K562 (cell line): ENCODE data around the gene DAB2IP. TPM values are rescaled to one million over a fixed set of nuclear protein-coding genes. Genes with fewer than 3 reads are reported as not detected.

ENCODE experiments used
- ATAC-seq: fragments of 200-7000 bp; cut with Tn5 transposase; 3 replicates; pipeline ENCODE4 v1.9.1; 2020; ENCODE audit warnings: moderate library complexity
- BruUV-seq: library from RNA; stranded (reverse); fragments of 400-500 nt; replicated peaks from 2 replicates; lab custom pipeline; 2021; lab: Mats Ljungman, UMichigan
- CTCF ChIA-PET: fragments of 300-600 bp; formaldehyde crosslinking; extraction: SDS; loops from one replicate; lab custom pipeline; 2021; ENCODE audit warnings: low intra/inter-chr PET ratio; lab: Yijun Ruan, JAX
- POLR2A ChIA-PET: fragments of 300-600, 350-650 bp; sonication (Branson Sonifier 250); formaldehyde crosslinking; extraction: SDS; loops from one replicate; lab custom pipeline; 2021; ENCODE audit warnings: antibody characterized with exemption, inconsistent platforms; lab: Yijun Ruan, JAX
- DNase-seq, 4 experiments: peaks; one replicate each; pipeline versions ENCODE4 v3.0.0 to v3.0.0-alpha.2; 2011 to 2018; ENCODE audit warnings: low spot score in 3 of 4, mixed read lengths in 3 of 4; ENCODE audit errors: extremely low read depth in 1 of 4
- FAIRE-seq: peaks from 2 replicates; lab custom pipeline; 2011; peaks lifted over from hg19 to GRCh38; lab: Jason Lieb, UNC
- H2AFZ ChIP-seq: 2 replicates; pipeline ENCODE4 v1.6.0; 2011; ENCODE audit warnings: low read depth, low read length, control low read depth, inconsistent platforms
- H3K27ac ChIP-seq: fragments of 200-600 bp; 3 replicates; pipeline ENCODE4 v1.8.0; 2011; ENCODE audit warnings: low read depth, mild to moderate bottlenecking, control low read depth, inconsistent platforms, low read length, moderate library complexity, mixed read lengths; ENCODE audit errors: extremely low read depth
- H3K27me3 ChIP-seq, 2 experiments: fragments of 300-600 bp in 1 of 2; 2 replicates in 1 of 2; 3 replicates in 1 of 2; pipeline versions ENCODE4 v1.6.0 to v1.8.0; 2011; ENCODE audit warnings: inconsistent platforms in 2 of 2, low read length in 2 of 2, mild to moderate bottlenecking in 1 of 2, mixed read lengths in 1 of 2, moderate library complexity in 1 of 2; ENCODE audit not compliant: control insufficient read depth in 2 of 2, insufficient read depth in 2 of 2
- H3K36me3 ChIP-seq: fragments of 300-600 bp; 3 replicates; pipeline ENCODE4 v1.8.0; 2011; ENCODE audit warnings: mild to moderate bottlenecking, low read length, inconsistent platforms; ENCODE audit not compliant: control insufficient read depth, insufficient read depth
- H3K4me1 ChIP-seq, 2 experiments: fragments of 200-600 bp in 1 of 2; replicated peaks in 1 of 2; 2 replicates in 1 of 2; 3 replicates in 1 of 2; pipeline versions ENCODE4 v1.5.1 to v1.8.0; 2011; ENCODE audit warnings: inconsistent platforms in 2 of 2, low read length in 2 of 2, mild to moderate bottlenecking in 1 of 2, mixed read lengths in 1 of 2, moderate library complexity in 1 of 2; ENCODE audit not compliant: control insufficient read depth in 2 of 2, insufficient read depth in 2 of 2
- H3K4me2 ChIP-seq: 2 replicates; pipeline ENCODE4 v1.6.1; 2011; ENCODE audit warnings: low read length, control low read depth, inconsistent platforms, mixed read lengths; ENCODE audit not compliant: insufficient read depth
- H3K4me3 ChIP-seq: fragments of 200-600 bp; sonication (generic), shearing (Covaris generic); 2 replicates; pipeline ENCODE4 v1.5.1; 2016; ENCODE audit warnings: control low read depth, inconsistent platforms
- H3K79me2 ChIP-seq: fragments of 200-600 bp; 3 replicates; pipeline ENCODE4 v1.8.0; 2011; ENCODE audit warnings: low read length, inconsistent platforms; ENCODE audit not compliant: control insufficient read depth, insufficient read depth
- H3K9ac ChIP-seq, 2 experiments: 2 replicates each; pipeline versions ENCODE4 v1.6.0 to v1.6.1; 2011; ENCODE audit warnings: low read depth in 2 of 2, low read length in 2 of 2, control low read depth in 1 of 2, inconsistent platforms in 1 of 2, mild to moderate bottlenecking in 1 of 2, mixed read lengths in 1 of 2; ENCODE audit not compliant: insufficient read depth in 1 of 2
- H3K9me1 ChIP-seq: one replicate; pipeline ENCODE4 v1.6.0; 2011; ENCODE audit warnings: inconsistent platforms, mild to moderate bottlenecking, low read length, moderate library complexity; ENCODE audit not compliant: control insufficient read depth, insufficient read depth
- H3K9me3 ChIP-seq: replicated peaks from 2 replicates; pipeline ENCODE4 v1.5.1; 2011; ENCODE audit warnings: low read depth, low read length, inconsistent platforms; ENCODE audit not compliant: control insufficient read depth, insufficient read depth
- H4K20me1 ChIP-seq: replicated peaks from 2 replicates; pipeline ENCODE4 v1.6.1; 2011; ENCODE audit warnings: low read length, inconsistent platforms, mixed read lengths; ENCODE audit not compliant: control insufficient read depth, insufficient read depth
- ASH1L ChIP-seq: fragments of 450-650 bp; IDR thresholded peaks from 2 replicates; pipeline ENCODE4 v1.6.1; 2018; ENCODE audit warnings: borderline replicate concordance, mild to moderate bottlenecking, low read depth; ENCODE audit not compliant: partially characterized antibody
- CAMTA2 ChIP-seq: fragments of 250-450 bp; sonication (Bioruptor Pico); conservative IDR thresholded peaks from 2 replicates; pipeline ENCODE4 v1.5.1; 2022
- ERF ChIP-seq: fragments of 450-650 bp; formaldehyde crosslinking; IDR thresholded peaks from 2 replicates; pipeline ENCODE4 v1.4.0; 2020; ENCODE audit warnings: mild to moderate bottlenecking, mixed read lengths
- GATA2 ChIP-seq: sonication (generic); formaldehyde crosslinking; IDR thresholded peaks from 2 replicates; pipeline ENCODE4 v1.4.0; 2020; ENCODE audit warnings: mild to moderate bottlenecking, missing genetic modification reagents
- HNRNPL ChIP-seq: fragments of 200-400 bp; formaldehyde crosslinking; IDR thresholded peaks from 2 replicates; pipeline ENCODE4 v1.6.1; 2017; ENCODE audit warnings: low read depth, mild to moderate bottlenecking, low read length
- KAT8 ChIP-seq: fragments of 450-650 bp; IDR thresholded peaks from 2 replicates; pipeline ENCODE4 v1.6.1; 2016; ENCODE audit warnings: low read depth, mild to moderate bottlenecking
- SAP30 ChIP-seq: fragments of 200-600 bp; sonication (generic); IDR thresholded peaks from 2 replicates; pipeline ENCODE4 v1.6.1; 2012; ENCODE audit warnings: borderline replicate concordance, low read depth, mild to moderate bottlenecking, moderate library complexity, low read length, control low read depth, inconsistent platforms; ENCODE audit not compliant: insufficient read depth, poor library complexity, severe bottlenecking
- SIX5 ChIP-seq, 2 experiments: IDR thresholded peaks; 2 replicates each; pipeline ENCODE4 v1.6.1; 2011; ENCODE audit warnings: low read length in 2 of 2, borderline replicate concordance in 1 of 2, low read depth in 1 of 2, mild to moderate bottlenecking in 1 of 2, moderate library complexity in 1 of 2; ENCODE audit not compliant: insufficient read depth in 1 of 2
- XRCC3 ChIP-seq: fragments of 450-650 bp; IDR thresholded peaks from 2 replicates; pipeline ENCODE4 v1.6.1; 2017; ENCODE audit warnings: mild to moderate bottlenecking, moderate library complexity
- ZNF121 ChIP-seq: sonication (generic); formaldehyde crosslinking; conservative IDR thresholded peaks from 2 replicates; pipeline ENCODE4 v1.8.0; 2022; ENCODE audit warnings: missing genetic modification reagents
- ZNF24 ChIP-seq: fragments of 450-650 bp; IDR thresholded peaks from 2 replicates; pipeline ENCODE4 v1.6.1; 2016
- WGBS: fragments of 100-300 bp; shearing (Covaris generic); methylation state at CpG from one replicate; pipeline ENCODE4 v1.1.6; 2016; ENCODE audit warnings: low coverage, mixed read lengths; ENCODE audit not compliant: insufficient coverage; ENCODE audit errors: missing lambda C conversion rate; 5-methylcytosine and 5-hydroxymethylcytosine counted together
- in situ Hi-C: fragments of 300-500 bp; cut with MboI; formaldehyde crosslinking; loops from 4 replicates; pipeline ENCODE4 v1.15.0; 2018; ENCODE audit warnings: inconsistent platforms, mixed read lengths
- intact Hi-C: fragments of 100-400 bp; cut with micrococcal nuclease; formaldehyde crosslinking; loops from 2 replicates; pipeline ENCODE4 v1.14.2; 2022
- polyA plus RNA-seq, 8 experiments: library from polyadenylated mRNA; depleted of rRNA in 4 of 8; stranded (reverse) in 5 of 8; unstranded in 3 of 8; fragments of >200 nt; fragmentation: Nextera tagmentation in 2 of 8; fragmentation: Illumina TruSeq in 1 of 8; extraction: Ambion mirVana in 2 of 8; extraction: Trizol in 1 of 8; gene quantifications; 2 replicates each; pipeline versions ENCODE4 v1.2.1 to v1.2.3, GENCODE V29; 2011 to 2014; ENCODE audit warnings: inconsistent platforms in 1 of 8, missing spikeins in 1 of 8
- total RNA-seq, 7 experiments: library from RNA; depleted of rRNA in 6 of 7; stranded (reverse); fragments of >200 nt in 6 of 7; fragmentation: Illumina TruSeq in 2 of 7; extraction: Trizol in 2 of 7; gene quantifications; 2 replicates each; pipeline versions ENCODE4 v1.2.1 to v1.2.3, GENCODE V29; 2011 to 2021; ENCODE audit warnings: low replicate concordance in 1 of 7
- TF ChIP-seq, protein P1 (sequence below): fragments of 450-650 bp; IDR thresholded peaks from 2 replicates; pipeline ENCODE4 v1.6.1; 2017; ENCODE audit warnings: antibody characterized with exemption, mild to moderate bottlenecking
- TF ChIP-seq, protein P2 (sequence below): IDR thresholded peaks from 2 replicates; pipeline ENCODE4 v1.6.1; 2011; ENCODE audit not compliant: insufficient read length; ENCODE audit errors: extremely low read depth
- TF ChIP-seq, protein P3 (sequence below): fragments of 450-650 bp; formaldehyde crosslinking; IDR thresholded peaks from 2 replicates; pipeline ENCODE4 v1.4.0; 2020; ENCODE audit warnings: mild to moderate bottlenecking, moderate library complexity
- TF ChIP-seq, protein P4 (sequence below): sonication (generic); formaldehyde crosslinking; IDR thresholded peaks from 2 replicates; pipeline ENCODE4 v1.8.0; 2022; ENCODE audit warnings: mild to moderate bottlenecking, missing genetic modification reagents, borderline replicate concordance

Gene DAB2IP
- total and polyA plus RNA-seq, 9 of the 15 experiments (the other 6 are each of a cell fraction or from before 2014, with no cell fraction given): 0.04 to 0.31 (median 0.08) TPM; not detected in 5

DNA sequence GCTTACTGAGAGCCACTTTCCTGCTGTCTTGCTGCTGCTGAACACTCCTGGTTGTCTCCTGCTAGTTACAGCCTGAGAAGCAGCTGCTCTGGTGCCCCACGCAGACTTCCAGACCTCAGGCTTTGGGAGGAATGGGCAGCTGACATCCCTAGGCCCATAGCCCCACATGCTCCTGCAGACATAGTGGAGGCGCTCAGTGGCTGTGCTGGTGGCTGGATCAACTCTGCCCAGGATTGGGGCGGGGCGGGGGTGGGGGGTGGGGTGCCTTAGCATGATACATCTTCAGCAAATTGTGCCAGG, 93.9 kb downstream of the DAB2IP start:
- peaks cover 13% of the 10 kb centered on the region; the same call in 1 of the 2 replicates for H4K20me1 ChIP-seq
- intact Hi-C loops: no loop called here
- no TSS peak for BruUV-seq
- ChIA-PET CTCF (no interaction called here), POLR2A (no interaction called here)
- H3K27me3 ChIP-seq: peaks cover 13 to 73% of the 10 kb centered on the region in 2 experiments; a peak in 3 of 5 replicates
- no peak overlapping the region for H2AFZ ChIP-seq
- no peak overlapping the region for H3K9ac ChIP-seq
- DNase-seq (no peak), FAIRE-seq (no peak), ATAC-seq (no peak)
- H3K4me1 ChIP-seq: peaks cover 0 to 4% of the 10 kb centered on the region in 2 experiments; a peak in 1 of 5 replicates
- no peak overlapping the region for H3K27ac ChIP-seq
- no peak overlapping the region for H3K4me2 ChIP-seq
- in situ Hi-C loops: no loop called here
- no peaks in the 10 kb centered on the region for H3K9me1 ChIP-seq
- no peaks in the 10 kb centered on the region for H3K36me3 ChIP-seq
- no peaks in the 10 kb centered on the region for H3K9me3 ChIP-seq
- H3K79me2 ChIP-seq: no peaks in the 10 kb centered on the region
- H3K4me3 ChIP-seq: no peak overlapping the region
- 3% methylated on average over 4 of the region's 4 CpGs for WGBS
- TF ChIP-seq ZNF121 (no peak), HNRNPL (no peak), XRCC3 (no peak), ZNF24 (no peak), ASH1L (no peak), ERF (CRISPR knock-in tag) (no peak), SIX5 (IDR thresholded peaks at IDR 0.05; ENCODE audit: borderline replicate concordance in 1 of 2, insufficient read depth in 1 of 2, low read depth in 1 of 2, low read length in 2 of 2) (no peak), CAMTA2 (CRISPR knock-in tag) (no peak), SAP30 (no peak), GATA2 (CRISPR knock-in tag) (no peak), KAT8 (no peak)
- TF ChIP-seq, protein P1, sequence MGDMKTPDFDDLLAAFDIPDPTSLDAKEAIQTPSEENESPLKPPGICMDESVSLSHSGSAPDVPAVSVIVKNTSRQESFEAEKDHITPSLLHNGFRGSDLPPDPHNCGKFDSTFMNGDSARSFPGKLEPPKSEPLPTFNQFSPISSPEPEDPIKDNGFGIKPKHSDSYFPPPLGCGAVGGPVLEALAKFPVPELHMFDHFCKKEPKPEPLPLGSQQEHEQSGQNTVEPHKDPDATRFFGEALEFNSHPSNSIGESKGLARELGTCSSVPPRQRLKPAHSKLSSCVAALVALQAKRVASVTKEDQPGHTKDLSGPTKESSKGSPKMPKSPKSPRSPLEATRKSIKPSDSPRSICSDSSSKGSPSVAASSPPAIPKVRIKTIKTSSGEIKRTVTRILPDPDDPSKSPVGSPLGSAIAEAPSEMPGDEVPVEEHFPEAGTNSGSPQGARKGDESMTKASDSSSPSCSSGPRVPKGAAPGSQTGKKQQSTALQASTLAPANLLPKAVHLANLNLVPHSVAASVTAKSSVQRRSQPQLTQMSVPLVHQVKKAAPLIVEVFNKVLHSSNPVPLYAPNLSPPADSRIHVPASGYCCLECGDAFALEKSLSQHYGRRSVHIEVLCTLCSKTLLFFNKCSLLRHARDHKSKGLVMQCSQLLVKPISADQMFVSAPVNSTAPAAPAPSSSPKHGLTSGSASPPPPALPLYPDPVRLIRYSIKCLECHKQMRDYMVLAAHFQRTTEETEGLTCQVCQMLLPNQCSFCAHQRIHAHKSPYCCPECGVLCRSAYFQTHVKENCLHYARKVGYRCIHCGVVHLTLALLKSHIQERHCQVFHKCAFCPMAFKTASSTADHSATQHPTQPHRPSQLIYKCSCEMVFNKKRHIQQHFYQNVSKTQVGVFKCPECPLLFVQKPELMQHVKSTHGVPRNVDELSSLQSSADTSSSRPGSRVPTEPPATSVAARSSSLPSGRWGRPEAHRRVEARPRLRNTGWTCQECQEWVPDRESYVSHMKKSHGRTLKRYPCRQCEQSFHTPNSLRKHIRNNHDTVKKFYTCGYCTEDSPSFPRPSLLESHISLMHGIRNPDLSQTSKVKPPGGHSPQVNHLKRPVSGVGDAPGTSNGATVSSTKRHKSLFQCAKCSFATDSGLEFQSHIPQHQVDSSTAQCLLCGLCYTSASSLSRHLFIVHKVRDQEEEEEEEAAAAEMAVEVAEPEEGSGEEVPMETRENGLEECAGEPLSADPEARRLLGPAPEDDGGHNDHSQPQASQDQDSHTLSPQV: no peak
- TF ChIP-seq, protein P2, sequence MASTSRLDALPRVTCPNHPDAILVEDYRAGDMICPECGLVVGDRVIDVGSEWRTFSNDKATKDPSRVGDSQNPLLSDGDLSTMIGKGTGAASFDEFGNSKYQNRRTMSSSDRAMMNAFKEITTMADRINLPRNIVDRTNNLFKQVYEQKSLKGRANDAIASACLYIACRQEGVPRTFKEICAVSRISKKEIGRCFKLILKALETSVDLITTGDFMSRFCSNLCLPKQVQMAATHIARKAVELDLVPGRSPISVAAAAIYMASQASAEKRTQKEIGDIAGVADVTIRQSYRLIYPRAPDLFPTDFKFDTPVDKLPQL: no peak
- TF ChIP-seq, protein P3, sequence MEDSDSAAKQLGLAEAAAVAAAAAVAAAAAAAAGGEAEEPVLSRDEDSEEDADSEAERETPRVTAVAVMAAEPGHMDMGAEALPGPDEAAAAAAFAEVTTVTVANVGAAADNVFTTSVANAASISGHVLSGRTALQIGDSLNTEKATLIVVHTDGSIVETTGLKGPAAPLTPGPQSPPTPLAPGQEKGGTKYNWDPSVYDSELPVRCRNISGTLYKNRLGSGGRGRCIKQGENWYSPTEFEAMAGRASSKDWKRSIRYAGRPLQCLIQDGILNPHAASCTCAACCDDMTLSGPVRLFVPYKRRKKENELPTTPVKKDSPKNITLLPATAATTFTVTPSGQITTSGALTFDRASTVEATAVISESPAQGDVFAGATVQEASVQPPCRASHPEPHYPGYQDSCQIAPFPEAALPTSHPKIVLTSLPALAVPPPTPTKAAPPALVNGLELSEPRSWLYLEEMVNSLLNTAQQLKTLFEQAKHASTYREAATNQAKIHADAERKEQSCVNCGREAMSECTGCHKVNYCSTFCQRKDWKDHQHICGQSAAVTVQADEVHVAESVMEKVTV: no peak
- TF ChIP-seq, protein P4, sequence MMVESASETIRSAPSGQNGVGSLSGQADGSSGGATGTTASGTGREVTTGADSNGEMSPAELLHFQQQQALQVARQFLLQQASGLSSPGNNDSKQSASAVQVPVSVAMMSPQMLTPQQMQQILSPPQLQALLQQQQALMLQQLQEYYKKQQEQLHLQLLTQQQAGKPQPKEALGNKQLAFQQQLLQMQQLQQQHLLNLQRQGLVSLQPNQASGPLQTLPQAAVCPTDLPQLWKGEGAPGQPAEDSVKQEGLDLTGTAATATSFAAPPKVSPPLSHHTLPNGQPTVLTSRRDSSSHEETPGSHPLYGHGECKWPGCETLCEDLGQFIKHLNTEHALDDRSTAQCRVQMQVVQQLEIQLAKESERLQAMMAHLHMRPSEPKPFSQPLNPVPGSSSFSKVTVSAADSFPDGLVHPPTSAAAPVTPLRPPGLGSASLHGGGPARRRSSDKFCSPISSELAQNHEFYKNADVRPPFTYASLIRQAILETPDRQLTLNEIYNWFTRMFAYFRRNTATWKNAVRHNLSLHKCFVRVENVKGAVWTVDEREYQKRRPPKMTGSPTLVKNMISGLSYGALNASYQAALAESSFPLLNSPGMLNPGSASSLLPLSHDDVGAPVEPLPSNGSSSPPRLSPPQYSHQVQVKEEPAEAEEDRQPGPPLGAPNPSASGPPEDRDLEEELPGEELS (CRISPR knock-in tag): no peak
